ENCODE measurements around the gene FCHSD2. TPM values are rescaled to one million over a fixed set of nuclear protein-coding genes. Genes with fewer than 3 reads are reported as not detected.
"Not testable (repeated sequence)": the region's sequence is repeated elsewhere in the genome, so short reads cannot be mapped to it uniquely, and the experiment has no call there.

Gene FCHSD2
- total and polyA plus RNA-seq, 9 donors = 18.6 to 68.5 (median 53.8) TPM

GRCh38 chr11:73130181-73130580 is 11.9 kb downstream of the FCHSD2 start:
- WGBS, 3 donors = 84 to 96% (median 87%) methylated on average over 1 of the region's 1 CpG
- Histone ChIP-seq H3K4me3 (no peak overlapping the region), H3K27ac (no peak overlapping the region), H3K27me3 (no peaks in the 10 kb centered on the region), H3K9me3 (no peaks in the 10 kb centered on the region), H3K4me1 (ENCODE audit: insufficient read depth) (peaks cover 8% of the 10 kb centered on the region), H3K36me3 (no peaks in the 10 kb centered on the region)
- TF ChIP-seq POLR2A (IDR thresholded peaks at IDR 0.05) (no peak), EP300 (IDR thresholded peaks at IDR 0.05) (no peak), CTCF (IDR thresholded peaks at IDR 0.05) (no peak)
- no peak for DNase-seq
- intact Hi-C loops (cut with DNase I) = no loop called here

- intact Hi-C loops (cut with DNase I) = no loop called here
- TF ChIP-seq POLR2A (IDR thresholded peaks at IDR 0.05) (no peak), CTCF (IDR thresholded peaks at IDR 0.05) (no peak)
- no peak for DNase-seq
- H3K4me3 ChIP-seq = no peak overlapping the region
- WGBS, 3 donors = 95 to 98% (median 97%) methylated on average over 9 to 10 of the region's 10 CpGs
- H3K9me3 ChIP-seq = no peaks in the 10 kb centered on the region
- no peaks in the 10 kb centered on the region for H3K27me3 ChIP-seq
- peaks cover 8% of the 10 kb centered on the region for H3K4me1 ChIP-seq (ENCODE audit: insufficient read depth)
- no peaks in the 10 kb centered on the region for H3K36me3 ChIP-seq
- H3K27ac ChIP-seq = no peak overlapping the region
These were observed 12.9 kb downstream of the FCHSD2 start for GRCh38 chr11:73129198-73129597.

- H3K27ac ChIP-seq = no peak overlapping the region
- no peak for DNase-seq
- no peaks in the 10 kb centered on the region for H3K9me3 ChIP-seq
- TF ChIP-seq CTCF (IDR thresholded peaks at IDR 0.05) = no peak
- no peak for TF ChIP-seq POLR2A (IDR thresholded peaks at IDR 0.05)
- TF ChIP-seq EP300 (IDR thresholded peaks at IDR 0.05) = no peak
- intact Hi-C loops (cut with DNase I) = no loop called here
- WGBS, 3 donors = 15 to 26% (median 16%) methylated on average over 6 of the region's 6 CpGs
- H3K36me3 ChIP-seq = no peaks in the 10 kb centered on the region
- H3K4me3 ChIP-seq = no peak overlapping the region
- peaks cover 9% of the 10 kb centered on the region for H3K4me1 ChIP-seq (ENCODE audit: insufficient read depth)
- no peaks in the 10 kb centered on the region for H3K27me3 ChIP-seq
These were observed 15.2 kb downstream of the FCHSD2 start for GRCh38 chr11:73126804-73127480.

- Histone ChIP-seq H3K27ac (no peak overlapping the region), H3K9me3 (no peaks in the 10 kb centered on the region), H3K4me1 (ENCODE audit: insufficient read depth) (peaks cover 9% of the 10 kb centered on the region), H3K27me3 (no peaks in the 10 kb centered on the region), H3K36me3 (no peaks in the 10 kb centered on the region), H3K4me3 (no peak overlapping the region)
- no peak for DNase-seq
- TF ChIP-seq POLR2A (IDR thresholded peaks at IDR 0.05) (no peak), CTCF (IDR thresholded peaks at IDR 0.05) (no peak), EP300 (IDR thresholded peaks at IDR 0.05) (no peak)
- intact Hi-C loops (cut with DNase I) = no loop called here
These were observed 17.3 kb downstream of the FCHSD2 start for GRCh38 chr11:73124800-73125199.

GRCh38 chr11:73123892-73124291 is 18.2 kb downstream of the FCHSD2 start:
- H3K4me3 ChIP-seq; intact Hi-C loops (cut with DNase I); H3K27me3 ChIP-seq; H3K9me3 ChIP-seq; H3K4me1 ChIP-seq (ENCODE audit: insufficient read depth); H3K36me3 ChIP-seq; DNase-seq; H3K27ac ChIP-seq: not testable (repeated sequence)
- WGBS, 3 donors = 97 to 99% (median 97%) methylated on average over 4 of the region's 4 CpGs
